ENCODE measurements around the gene SLCO3A1. TPM values are rescaled to one million over a fixed set of nuclear protein-coding genes. Genes with fewer than 3 reads are reported as not detected.

Gene SLCO3A1
- total RNA-seq, 4 donors from 2014 or later = 12.1 to 22.3 (median 13.5) TPM

DNA sequence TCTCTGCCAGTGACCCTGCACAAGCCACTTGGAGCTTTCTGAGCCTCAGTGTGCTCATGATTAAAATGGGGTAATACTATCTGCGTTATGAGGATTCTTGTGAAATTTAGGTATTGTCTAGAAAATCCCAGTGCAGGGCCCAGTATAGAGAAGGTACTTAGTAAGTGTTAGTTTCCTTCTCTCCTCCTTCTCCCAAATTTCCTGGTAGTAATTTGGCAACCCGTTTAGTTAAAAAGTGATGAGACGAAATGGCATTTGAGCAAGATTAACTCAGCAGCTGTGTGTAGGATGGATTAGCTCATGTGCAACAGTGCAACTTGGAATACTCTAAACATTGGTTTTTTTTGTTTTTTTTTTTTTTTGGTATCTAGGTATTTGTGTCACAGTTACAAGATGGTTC lies 84.6 kb downstream of the SLCO3A1 start:
- TF ChIP-seq, protein P1, sequence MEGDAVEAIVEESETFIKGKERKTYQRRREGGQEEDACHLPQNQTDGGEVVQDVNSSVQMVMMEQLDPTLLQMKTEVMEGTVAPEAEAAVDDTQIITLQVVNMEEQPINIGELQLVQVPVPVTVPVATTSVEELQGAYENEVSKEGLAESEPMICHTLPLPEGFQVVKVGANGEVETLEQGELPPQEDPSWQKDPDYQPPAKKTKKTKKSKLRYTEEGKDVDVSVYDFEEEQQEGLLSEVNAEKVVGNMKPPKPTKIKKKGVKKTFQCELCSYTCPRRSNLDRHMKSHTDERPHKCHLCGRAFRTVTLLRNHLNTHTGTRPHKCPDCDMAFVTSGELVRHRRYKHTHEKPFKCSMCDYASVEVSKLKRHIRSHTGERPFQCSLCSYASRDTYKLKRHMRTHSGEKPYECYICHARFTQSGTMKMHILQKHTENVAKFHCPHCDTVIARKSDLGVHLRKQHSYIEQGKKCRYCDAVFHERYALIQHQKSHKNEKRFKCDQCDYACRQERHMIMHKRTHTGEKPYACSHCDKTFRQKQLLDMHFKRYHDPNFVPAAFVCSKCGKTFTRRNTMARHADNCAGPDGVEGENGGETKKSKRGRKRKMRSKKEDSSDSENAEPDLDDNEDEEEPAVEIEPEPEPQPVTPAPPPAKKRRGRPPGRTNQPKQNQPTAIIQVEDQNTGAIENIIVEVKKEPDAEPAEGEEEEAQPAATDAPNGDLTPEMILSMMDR (IDR thresholded peaks at IDR 0.05; ENCODE audit: low read depth) = no peak

DNA sequence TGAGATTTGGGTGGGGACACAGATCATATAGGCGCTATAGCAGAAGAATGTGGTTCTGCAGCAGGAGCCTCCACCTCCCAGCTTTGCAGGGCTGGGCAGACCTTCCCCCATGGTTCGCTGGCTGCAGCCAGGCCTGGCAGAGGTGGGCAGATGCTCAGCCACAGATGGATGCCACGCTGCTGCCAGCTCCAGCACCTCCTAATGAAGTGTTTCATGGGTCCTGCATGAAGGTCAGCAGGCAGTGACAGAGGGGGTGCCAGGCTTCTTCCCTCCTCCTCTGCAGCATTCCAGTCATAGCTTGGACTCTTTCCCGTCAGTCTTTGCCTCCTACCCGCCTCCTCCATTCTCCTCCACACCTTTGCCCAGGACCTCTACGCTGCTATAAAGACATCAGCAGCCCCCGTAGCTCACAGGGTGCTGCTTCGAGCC lies 85.9 kb downstream of the SLCO3A1 start:
- TF ChIP-seq, protein P1 (IDR thresholded peaks at IDR 0.05; ENCODE audit: low read depth) = no peak

DNA sequence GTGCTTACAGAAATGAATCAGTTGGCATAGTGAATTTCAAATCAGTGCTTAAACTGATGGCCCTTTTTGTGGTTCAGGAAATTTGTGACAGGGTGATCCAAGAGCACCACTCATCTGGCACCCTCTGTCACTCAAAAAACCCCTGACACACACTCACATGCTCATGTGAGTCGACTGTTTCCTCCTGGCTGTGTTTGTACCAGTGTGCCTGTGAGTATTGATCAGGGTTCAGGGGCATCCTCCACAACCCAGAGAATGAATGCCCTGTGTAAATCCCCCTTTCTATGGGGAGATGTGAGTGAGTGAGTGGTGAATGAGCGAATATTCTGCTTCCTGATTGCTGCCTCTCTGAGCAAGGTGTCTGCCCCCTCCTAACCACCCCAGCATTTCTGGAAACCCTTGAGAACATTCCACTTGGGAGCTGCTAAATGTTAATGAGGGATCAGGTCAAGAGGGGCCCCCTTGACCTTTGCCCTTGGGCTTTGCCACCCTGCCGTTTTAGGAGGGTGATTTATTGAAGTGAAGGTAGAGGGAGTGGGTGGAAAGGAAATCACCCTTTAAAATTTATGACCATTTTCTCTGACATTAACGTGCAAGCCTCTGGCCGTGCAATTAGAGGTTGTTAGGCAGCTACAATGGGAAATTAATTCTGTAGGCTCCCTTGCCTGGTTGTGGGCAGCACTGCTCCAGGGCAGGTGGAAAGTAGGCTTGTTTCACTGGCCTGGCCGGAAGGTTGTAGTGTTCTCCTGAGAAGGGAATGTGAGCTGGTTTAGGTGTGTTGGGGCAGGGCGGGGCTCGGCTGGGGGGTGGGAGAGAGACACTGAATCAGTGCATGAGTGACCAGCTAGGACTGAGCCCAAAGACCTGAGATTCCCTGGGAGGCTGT lies 87.2 kb downstream of the SLCO3A1 start:
- TF ChIP-seq, protein P1 (IDR thresholded peaks at IDR 0.05; ENCODE audit: low read depth) = no peak

DNA sequence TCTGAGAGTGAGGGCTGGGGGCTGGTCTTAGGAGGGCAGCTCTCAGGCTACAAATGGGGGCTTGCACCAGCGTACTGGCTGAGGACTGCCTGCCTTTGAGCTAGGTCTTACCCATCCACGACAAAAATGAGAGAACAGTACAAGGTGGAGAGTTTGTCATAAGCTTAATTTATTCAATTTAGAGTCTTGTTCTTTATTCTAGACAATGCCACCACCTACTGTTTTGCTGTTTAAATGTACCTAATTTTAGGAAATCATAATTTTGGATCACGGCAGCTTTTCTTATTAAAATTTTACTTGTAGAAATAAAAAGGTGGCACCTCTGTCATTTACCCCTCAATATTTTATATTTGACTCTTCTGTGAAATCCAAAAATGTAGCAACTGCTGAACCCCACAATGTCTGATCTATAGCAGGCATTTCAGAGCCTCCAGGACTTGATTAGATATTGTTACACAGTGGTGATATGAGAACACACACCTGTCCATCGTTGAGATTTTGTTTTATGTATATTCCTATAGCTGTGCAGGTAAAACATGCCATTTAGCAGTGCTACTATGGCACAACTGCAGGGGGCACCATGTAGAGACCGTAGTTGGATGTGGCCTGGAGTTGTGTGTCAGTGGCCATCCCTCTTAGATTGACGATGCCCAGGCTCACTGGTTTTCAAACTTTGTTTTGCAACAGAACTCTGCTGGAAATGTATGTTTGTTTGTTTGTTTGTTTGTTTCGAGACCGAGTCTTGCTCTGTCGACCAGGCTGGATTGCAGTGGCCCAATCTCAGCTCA lies 88.6 kb downstream of the SLCO3A1 start:
- TF ChIP-seq, protein P1 (IDR thresholded peaks at IDR 0.05; ENCODE audit: low read depth) = no peak

DNA sequence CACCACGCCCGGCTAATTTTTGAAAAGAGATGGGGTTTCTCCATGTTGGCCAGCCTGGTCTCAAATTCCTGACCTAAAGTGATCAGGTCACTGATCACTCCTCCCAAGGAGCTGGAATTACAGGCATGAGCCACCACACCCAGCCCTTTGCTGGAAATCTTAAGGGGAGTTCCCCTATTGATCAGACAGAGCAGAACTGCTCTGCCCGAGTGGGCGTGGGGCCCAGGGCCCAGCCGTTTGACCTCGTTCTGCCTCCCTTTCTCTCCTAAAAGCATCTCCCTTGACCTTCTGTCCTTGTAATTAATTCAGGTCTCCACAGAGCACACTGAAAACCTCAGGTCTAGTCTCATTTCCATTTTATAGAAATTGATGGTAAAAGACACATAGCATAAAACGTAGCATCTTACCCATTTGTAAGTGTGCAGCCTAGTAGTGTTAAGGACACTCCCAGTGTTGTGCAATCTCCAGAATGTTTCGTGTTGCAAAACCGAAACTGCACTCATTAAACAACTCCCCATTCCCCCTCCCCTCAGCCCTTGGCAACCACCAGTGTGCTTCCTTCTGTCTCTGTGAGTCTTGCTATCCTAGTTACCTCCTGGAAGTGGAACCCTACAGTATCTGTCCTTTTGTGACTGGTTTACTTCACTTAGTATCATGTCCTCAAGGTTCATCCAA lies 89.3 kb downstream of the SLCO3A1 start:
- TF ChIP-seq, protein P1 (IDR thresholded peaks at IDR 0.05; ENCODE audit: low read depth) = no peak

DNA sequence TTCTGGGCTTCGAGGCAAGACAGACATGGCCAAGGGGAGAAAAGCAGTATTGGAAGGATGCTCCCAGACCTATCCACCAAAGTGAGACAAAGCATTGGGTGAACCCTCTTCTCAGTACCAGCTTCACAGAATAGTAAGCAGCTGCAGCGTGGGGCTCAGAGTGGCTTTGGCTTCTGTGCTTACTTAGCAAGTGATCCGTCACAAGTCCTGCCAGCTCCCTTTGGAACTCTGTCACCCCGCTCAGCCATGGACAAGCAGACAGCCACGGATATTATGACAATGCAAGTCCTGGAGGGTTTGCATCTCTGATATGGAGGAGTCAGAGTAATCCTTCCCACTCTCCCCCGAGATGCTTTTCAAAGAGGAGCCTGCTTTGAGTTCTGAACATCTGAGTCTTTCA lies 90.8 kb downstream of the SLCO3A1 start:
- TF ChIP-seq, protein P1 (IDR thresholded peaks at IDR 0.05; ENCODE audit: low read depth) = no peak

All from subcutaneous adipose tissue (tissue), 4 donors.